NCI-H524 treated with DMSO at 0.1 percent for 48 hours (cell line): ENCODE results near the gene CDH16.
A peak's percentile ranks its signal among the peaks of the same experiment; 100 is the strongest.
"Not testable (repeated sequence)": the region's sequence is repeated elsewhere in the genome, so short reads cannot be mapped to it uniquely, and the experiment has no call there.

Experiments
- DNase-seq: peaks from one replicate; lab custom pipeline; 2025; lab: John Stamatoyannopoulos, UW

The CDH16 gene

DNA sequence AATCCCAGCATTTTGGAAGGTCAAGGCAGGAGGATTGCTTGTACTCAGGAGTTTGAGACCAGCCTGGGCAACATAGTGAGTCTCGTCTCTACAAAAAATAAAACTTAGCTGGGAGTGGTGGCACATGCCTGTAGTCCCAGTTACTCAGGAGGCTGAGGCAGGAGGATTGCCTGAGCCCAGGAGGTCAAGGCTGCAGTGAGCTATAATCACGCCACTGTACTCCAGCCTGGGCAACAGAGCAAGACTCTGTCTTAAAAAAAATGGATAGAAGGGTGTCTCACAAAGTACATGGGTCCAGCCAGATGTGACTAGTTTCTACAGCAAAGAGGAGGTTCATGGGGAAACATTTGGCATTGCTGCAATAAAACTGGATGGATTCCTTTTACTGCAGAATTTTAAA lies 47.3 kb downstream of the CDH16 start:
- not testable (repeated sequence) for DNase-seq

DNA sequence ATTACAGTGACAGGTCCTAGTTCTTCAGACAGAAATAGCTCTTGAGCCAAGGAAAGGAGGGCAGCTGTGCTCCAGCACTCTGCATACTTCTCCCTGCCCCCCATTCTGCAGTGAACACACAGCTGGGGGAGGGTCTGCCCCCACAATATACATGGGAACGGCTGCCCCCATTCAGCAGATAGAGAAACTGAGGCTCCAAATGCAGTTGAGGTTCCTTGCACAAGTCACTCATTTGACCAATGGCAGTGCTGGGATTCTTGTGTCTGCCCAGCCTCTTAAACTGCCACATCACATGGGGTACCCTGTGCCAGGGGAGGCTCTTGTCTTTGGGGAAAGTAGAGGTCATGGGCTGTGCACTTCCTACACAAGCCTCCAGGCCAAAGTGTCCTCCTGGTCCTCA lies 49.3 kb downstream of the CDH16 start:
- no peak for DNase-seq

- no peak for DNase-seq
Measured at GRCh38 chr16:66863707-66864106, 55.0 kb downstream of the CDH16 start.

GRCh38 chr16:66862023-66862520 lies 56.6 kb downstream of the CDH16 start:
- DNase-seq = no peak

GRCh38 chr16:66859397-66860068 lies 59.2 kb downstream of the CDH16 start:
- peak; percentile 44 for DNase-seq

DNA sequence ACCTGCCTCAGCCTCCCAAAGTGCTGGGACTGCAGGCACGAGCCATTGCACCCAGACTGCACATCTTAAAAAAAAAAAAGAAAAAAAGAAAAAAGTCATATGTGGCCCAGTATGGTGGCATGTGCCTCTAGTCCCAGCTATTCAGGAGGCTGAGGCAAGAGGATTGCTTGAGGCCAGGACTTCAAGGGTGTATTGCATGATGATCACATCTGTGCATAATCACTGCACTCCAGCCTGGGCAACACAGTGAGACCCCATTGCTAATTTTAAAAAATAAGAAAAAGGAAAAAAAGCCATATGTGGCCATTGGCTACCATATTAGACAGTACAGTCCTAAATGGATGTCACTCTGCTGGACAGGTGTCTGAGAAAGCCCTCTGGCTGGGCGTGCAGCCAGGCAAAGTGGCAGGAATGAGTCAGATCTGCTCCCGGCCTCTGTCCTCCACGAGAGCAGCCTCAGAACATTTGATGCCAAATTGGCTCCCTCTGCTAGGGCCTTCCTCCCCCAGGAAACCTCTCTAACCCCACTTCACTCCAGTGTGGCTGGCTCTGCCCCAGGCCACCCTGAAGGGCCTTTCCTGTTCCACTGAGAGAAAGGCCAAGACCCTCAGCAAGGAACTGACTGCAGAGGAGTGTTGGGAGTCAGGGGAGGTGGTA lies 59.8 kb downstream of the CDH16 start:
- no peak for DNase-seq
